Panc1 (cell line): ENCODE measurements around the gene LRRFIP2. TPM values are rescaled to one million over a fixed set of nuclear protein-coding genes. Genes with fewer than 3 reads are reported as not detected.

Source experiments
- ATAC-seq: fragments of 200-7000 bp; cut with Tn5 transposase; 2 replicates; pipeline ENCODE4 v1.9.1; 2020; ENCODE audit warnings: mild to moderate bottlenecking, moderate library complexity
- BruUV-seq: library from RNA; stranded (reverse); fragments of 400-500 nt; replicated peaks from 2 replicates; lab custom pipeline; 2021; lab: Mats Ljungman, UMichigan
- CTCF ChIA-PET: fragments of 300-600 bp; sonication (Branson Sonifier 250); formaldehyde crosslinking; loops from one replicate; lab custom pipeline; 2022; ENCODE audit warnings: antibody characterized with exemption; lab: Charles Lee
- POLR2A ChIA-PET: fragments of 300-600 bp; sonication (Branson Sonifier 250); formaldehyde crosslinking; loops from one replicate; lab custom pipeline; 2022; ENCODE audit warnings: antibody characterized with exemption; lab: Charles Lee
- DNase-seq: peaks from one replicate; pipeline ENCODE4 v3.0.0-alpha.2; 2010; ENCODE audit warnings: low read depth, low spot score
- H3K27ac ChIP-seq: 2 replicates; pipeline ENCODE4 v1.5.1; 2011; ENCODE audit warnings: mild to moderate bottlenecking, low read length, inconsistent platforms
- H3K27me3 ChIP-seq: fragments of 200-500 bp; sonication (Bioruptor generic); 2 replicates; pipeline ENCODE4 v1.6.0; 2014; ENCODE audit warnings: low read length, inconsistent platforms; ENCODE audit not compliant: control insufficient read depth, insufficient read depth
- H3K36me3 ChIP-seq: fragments of 200-500 bp; sonication (Bioruptor generic); 2 replicates; pipeline ENCODE4 v1.5.1; 2014; ENCODE audit warnings: inconsistent platforms, mild to moderate bottlenecking, low read length, moderate library complexity; ENCODE audit not compliant: control insufficient read depth, insufficient read depth
- H3K4me1 ChIP-seq: 2 replicates; pipeline ENCODE4 v1.5.1; 2011; ENCODE audit warnings: inconsistent platforms, mild to moderate bottlenecking, low read length, moderate library complexity; ENCODE audit not compliant: control insufficient read depth, insufficient read depth
- H3K4me3 ChIP-seq, 2 experiments: 2 replicates each; pipeline ENCODE4 v1.5.1; 2011 to 2012; ENCODE audit warnings: low read depth in 2 of 2, low read length in 2 of 2, mild to moderate bottlenecking in 2 of 2, inconsistent platforms in 1 of 2, moderate library complexity in 1 of 2
- H3K9me3 ChIP-seq: fragments of 200-500 bp; sonication (Bioruptor generic); 2 replicates; pipeline ENCODE4 v1.5.1; 2014; ENCODE audit warnings: low read depth, mild to moderate bottlenecking, inconsistent platforms, low read length, moderate library complexity; ENCODE audit not compliant: control insufficient read depth, insufficient read depth
- POLR2AphosphoS5 ChIP-seq: IDR thresholded peaks from 2 replicates; pipeline ENCODE4 v1.6.1; 2012; ENCODE audit warnings: mild to moderate bottlenecking, low read depth, low read length, moderate library complexity
- REST ChIP-seq, 2 experiments: IDR thresholded peaks; 2 replicates each; pipeline ENCODE4 v1.6.1; 2011 to 2012; ENCODE audit warnings: low read depth in 2 of 2, control low read depth in 1 of 2, low read length in 1 of 2, mild to moderate bottlenecking in 1 of 2, moderate library complexity in 1 of 2; ENCODE audit not compliant: insufficient read depth in 1 of 2
- SIN3A ChIP-seq: IDR thresholded peaks from 2 replicates; pipeline ENCODE4 v1.6.1; 2012; ENCODE audit warnings: low read depth, mild to moderate bottlenecking, low read length, moderate library complexity, borderline replicate concordance; ENCODE audit not compliant: insufficient read depth
- TCF7L2 ChIP-seq: IDR thresholded peaks from 2 replicates; pipeline ENCODE4 v1.6.1; 2011; ENCODE audit warnings: mild to moderate bottlenecking, low read depth, low read length, inconsistent platforms
- in situ Hi-C: cut with HindIII; loops from 2 replicates; pipeline ENCODE4 v1.10.0; 2016; ENCODE audit warnings: low sequenced_read_pairs, low pct_unique_long_range_greater_than_20kb
- intact Hi-C: fragments of 100-400 bp; cut with micrococcal nuclease; formaldehyde crosslinking; loops from one replicate; pipeline ENCODE4 v1.10.0; 2022; ENCODE audit not compliant: unreplicated experiment
- total RNA-seq: library from RNA; stranded (reverse); gene quantifications from one replicate; pipeline ENCODE4 v1.2.1, GENCODE V29; 2021; ENCODE audit not compliant: unreplicated experiment
- TF ChIP-seq, protein P1 (sequence below): fragments of 450-650 bp; IDR thresholded peaks from 2 replicates; pipeline ENCODE4 v1.5.1; 2017; ENCODE audit warnings: mild to moderate bottlenecking

Gene LRRFIP2
- total RNA-seq, 1 experiment from 2014 or later: 32.3 TPM

GRCh38 chr3:37161351-37161750 lies 13.0 kb downstream of the LRRFIP2 start:
- Histone ChIP-seq H3K27ac (no peak overlapping the region), H3K4me3 (no peak overlapping the region), H3K27me3 (no peaks in the 10 kb centered on the region), H3K4me1 (no peaks in the 10 kb centered on the region), H3K9me3 (no peaks in the 10 kb centered on the region), H3K36me3 (no peaks in the 10 kb centered on the region; the same call in 1 of the 2 replicates)
- POLR2A ChIA-PET: no interaction called here
- CTCF ChIA-PET: no interaction called here
- no peak for DNase-seq
- ATAC-seq: no peak
- no TSS peak for BruUV-seq
- intact Hi-C loops (no loop called here), in situ Hi-C loops (no loop called here)
- TF ChIP-seq TCF7L2 (no peak), REST (IDR thresholded peaks at IDR 0.05; ENCODE audit: insufficient read depth in 1 of 2, low read depth in 2 of 2, low read length in 1 of 2) (no peak), POLR2AphosphoS5 (no peak), SIN3A (no peak)
- TF ChIP-seq, protein P1, sequence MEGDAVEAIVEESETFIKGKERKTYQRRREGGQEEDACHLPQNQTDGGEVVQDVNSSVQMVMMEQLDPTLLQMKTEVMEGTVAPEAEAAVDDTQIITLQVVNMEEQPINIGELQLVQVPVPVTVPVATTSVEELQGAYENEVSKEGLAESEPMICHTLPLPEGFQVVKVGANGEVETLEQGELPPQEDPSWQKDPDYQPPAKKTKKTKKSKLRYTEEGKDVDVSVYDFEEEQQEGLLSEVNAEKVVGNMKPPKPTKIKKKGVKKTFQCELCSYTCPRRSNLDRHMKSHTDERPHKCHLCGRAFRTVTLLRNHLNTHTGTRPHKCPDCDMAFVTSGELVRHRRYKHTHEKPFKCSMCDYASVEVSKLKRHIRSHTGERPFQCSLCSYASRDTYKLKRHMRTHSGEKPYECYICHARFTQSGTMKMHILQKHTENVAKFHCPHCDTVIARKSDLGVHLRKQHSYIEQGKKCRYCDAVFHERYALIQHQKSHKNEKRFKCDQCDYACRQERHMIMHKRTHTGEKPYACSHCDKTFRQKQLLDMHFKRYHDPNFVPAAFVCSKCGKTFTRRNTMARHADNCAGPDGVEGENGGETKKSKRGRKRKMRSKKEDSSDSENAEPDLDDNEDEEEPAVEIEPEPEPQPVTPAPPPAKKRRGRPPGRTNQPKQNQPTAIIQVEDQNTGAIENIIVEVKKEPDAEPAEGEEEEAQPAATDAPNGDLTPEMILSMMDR: no peak

DNA sequence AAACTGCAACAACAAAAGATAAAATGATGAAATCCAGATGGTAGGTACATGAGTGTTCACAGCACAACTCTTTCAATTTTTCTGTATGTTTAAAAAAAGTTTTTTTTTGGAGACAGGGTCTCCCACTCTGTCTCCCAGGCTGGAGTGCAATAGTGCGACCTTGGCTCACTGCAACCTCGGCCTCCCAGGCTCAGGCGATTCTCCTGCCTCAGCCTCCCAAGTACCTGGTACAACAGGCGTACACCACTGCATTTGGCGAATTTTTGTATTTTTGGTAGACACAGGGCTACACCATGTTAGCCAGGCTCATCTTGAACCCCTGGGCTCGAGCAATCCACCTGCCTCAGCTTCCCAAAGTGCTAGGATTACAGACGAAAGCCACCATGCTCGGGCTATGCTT lies 18.6 kb downstream of the LRRFIP2 start:
- H3K4me1 ChIP-seq: no peaks in the 10 kb centered on the region
- in situ Hi-C loops: no loop called here
- ATAC-seq (no peak), DNase-seq (no peak)
- H3K27me3 ChIP-seq: no peaks in the 10 kb centered on the region
- no peak for TF ChIP-seq SIN3A
- TF ChIP-seq, protein P1: no peak
- no peak for TF ChIP-seq POLR2AphosphoS5
- no peak for TF ChIP-seq TCF7L2
- TF ChIP-seq REST (IDR thresholded peaks at IDR 0.05; ENCODE audit: insufficient read depth in 1 of 2, low read depth in 2 of 2, low read length in 1 of 2): no peak
- intact Hi-C loops: no loop called here
- no peaks in the 10 kb centered on the region; the same call in 1 of the 2 replicates for H3K36me3 ChIP-seq
- H3K27ac ChIP-seq: no peak overlapping the region
- H3K9me3 ChIP-seq: no peaks in the 10 kb centered on the region
- ChIA-PET POLR2A (no interaction called here), CTCF (no interaction called here)
- no peak overlapping the region for H3K4me3 ChIP-seq
- no TSS peak for BruUV-seq
